PC-3 (cell line): ENCODE data around the gene RGS7BP.

Source experiments
- CTCF ChIP-seq: fragments of 300-600 bp; sonication (generic); conservative IDR thresholded peaks from 2 replicates; pipeline ENCODE4 v1.5.1; 2017; ENCODE audit warnings: antibody characterized with exemption, low read depth, mild to moderate bottlenecking, low read length
- EZH2 ChIP-seq: fragments of 300-600 bp; sonication (generic); IDR thresholded peaks from one replicate; pipeline ENCODE4 v1.6.1; 2017; ENCODE audit warnings: antibody characterized with exemption, mild to moderate bottlenecking, low read length; ENCODE audit not compliant: unreplicated experiment

GRCh38 chr5:64557911-64558310, 52.1 kb downstream of the RGS7BP start:
- TF ChIP-seq CTCF (no peak), EZH2 (no peak)
